HG03354 (cell line): Measurements from ENCODE around the gene ZNF526.

Source experiments
- ATAC-seq: cut with Tn5 transposase; IDR thresholded peaks from one replicate; pipeline ENCODE4 v1.9.1; 2021; ENCODE audit warnings: mild to moderate bottlenecking; ENCODE audit not compliant: unreplicated experiment, poor library complexity, severe bottlenecking

ZNF526 gene

DNA sequence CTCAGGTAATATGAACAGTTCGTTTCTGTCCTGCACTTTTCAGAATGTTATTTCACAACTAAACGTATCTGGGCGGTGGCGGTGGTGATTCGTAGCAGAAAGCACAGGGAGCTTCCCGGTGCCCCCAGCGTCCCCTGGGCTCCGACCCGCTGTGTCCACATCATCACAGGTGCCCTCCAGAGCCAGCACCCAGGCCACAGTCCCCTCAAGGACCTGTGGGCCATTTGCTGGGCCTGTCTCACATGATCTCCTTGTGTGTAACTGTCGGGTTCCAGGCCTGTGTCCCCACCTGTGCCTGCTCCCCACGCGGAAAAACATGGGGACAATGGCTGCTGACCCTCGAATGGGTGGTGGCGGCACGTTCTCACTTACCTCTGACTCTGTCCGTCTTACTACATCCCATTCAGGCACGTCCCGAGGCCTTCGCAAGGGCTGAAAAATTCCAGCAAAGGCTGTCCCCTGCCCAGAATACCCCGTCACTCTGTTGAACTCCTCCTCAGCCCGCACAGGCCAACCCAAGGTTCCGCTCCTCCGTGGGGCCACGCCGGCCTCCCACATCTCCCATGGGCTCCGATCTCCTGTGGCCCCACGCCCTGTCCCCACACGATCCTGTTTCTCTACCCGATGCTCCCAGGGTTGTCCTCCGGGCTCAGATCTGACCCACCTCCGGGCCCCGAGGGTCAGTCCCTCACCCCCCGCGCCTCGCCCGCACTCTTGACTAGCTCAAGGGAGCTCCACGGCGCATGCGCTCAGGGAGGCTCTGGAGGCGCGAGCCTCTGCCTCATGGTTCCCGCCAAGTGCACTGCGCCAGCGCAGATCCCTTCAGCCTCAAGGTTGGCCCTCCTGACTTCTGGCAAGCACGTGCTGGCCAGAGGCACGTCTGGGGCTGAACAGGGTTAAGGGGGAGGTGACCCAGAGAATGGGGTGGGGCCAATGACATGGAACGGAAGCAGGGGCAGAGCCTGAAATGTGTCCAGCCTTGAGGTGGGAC lies 23.8 kb upstream of the ZNF526 start:
- ATAC-seq = no peak

DNA sequence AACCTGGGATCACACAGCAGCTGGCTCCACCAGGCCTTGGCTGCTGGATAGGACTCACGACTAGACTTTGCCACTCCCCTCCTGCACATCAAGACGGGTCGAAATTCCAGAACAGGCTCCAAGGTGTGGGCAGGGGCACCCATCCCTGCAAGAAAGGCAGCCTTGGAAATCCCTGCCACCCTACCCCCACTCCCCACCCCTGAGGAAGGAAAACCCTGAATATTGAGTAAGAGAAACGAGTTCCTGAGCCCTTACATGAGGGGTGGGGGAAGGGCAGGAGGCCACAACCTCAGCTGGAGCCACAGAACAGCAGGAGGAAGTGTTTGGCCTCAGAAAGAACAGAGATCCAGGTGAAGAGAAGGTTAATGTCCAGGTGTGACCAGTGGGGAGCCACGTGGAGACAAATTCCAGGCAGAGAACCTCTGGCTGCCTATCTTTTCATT lies 22.7 kb upstream of the ZNF526 start:
- no peak for ATAC-seq

DNA sequence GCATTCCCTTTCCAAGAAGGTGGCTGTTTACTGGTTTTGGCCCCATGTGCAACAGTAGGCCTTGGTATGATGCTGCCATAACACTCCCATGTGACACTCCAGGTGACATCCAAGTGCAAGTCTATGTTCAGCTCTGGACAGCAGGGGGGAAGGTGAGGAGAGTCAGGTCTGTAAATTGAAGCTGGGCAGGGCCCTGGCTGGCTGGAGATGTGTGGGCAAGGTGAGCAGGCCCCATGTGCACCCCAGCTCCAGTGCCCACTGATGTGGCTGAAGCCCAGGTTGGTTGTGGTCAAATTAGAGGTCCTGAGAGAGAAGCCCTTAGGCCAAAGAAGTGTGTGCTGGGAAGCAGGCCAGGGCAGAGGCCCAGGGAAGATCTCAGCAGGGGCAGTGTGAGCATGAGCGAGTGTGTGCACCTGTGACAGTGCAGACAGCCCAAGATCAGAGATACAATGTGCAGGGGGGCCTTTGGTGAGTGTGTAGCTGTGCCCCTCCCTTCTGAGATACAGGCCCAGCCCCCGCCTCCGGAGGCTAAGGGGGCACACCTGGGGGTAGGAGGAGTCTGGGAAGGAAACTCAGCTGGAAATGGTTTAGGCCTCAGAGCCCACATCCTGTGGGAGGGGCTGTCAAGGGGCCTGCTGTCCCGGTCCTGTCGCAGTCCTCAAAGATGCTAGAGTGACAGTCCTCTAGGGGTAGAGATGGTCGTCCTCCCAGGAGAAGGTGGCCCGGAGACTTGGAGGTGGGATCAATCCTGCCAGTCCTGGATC lies 21.3 kb upstream of the ZNF526 start:
- peak; percentile 51 for ATAC-seq

DNA sequence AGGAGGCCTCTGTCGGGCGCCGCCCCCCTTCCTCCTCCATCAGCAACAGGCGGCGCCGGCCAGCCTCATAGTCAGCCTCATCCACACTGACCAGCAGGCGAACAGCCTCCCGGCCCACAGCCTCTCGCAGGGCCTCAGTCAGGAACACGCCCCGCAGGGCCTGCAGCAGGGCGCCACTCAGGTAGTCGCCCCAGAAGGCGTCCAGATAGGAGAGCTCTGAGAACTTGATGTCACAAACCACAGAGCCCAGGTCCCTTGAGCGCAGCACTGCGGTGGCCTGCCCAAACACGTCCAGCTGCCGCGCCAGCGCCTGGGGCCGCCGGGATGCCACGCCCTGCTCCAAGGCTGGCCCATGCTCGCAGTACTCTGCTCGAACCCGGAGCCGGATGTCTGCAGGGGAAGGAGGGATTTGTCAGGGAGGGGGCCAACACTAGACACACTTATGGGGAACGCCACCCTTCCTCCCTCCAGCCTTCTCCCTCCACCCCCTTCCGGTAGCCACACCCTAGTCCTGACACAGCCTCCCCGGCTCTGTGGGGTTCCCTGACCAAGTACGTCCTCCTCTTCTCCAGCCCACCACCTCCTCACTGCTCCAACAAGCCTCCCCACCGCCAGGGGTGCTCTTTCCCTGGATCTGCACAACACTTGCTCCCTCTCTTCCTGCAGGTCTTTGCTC lies 20.5 kb upstream of the ZNF526 start:
- ATAC-seq = peak; percentile 40

DNA sequence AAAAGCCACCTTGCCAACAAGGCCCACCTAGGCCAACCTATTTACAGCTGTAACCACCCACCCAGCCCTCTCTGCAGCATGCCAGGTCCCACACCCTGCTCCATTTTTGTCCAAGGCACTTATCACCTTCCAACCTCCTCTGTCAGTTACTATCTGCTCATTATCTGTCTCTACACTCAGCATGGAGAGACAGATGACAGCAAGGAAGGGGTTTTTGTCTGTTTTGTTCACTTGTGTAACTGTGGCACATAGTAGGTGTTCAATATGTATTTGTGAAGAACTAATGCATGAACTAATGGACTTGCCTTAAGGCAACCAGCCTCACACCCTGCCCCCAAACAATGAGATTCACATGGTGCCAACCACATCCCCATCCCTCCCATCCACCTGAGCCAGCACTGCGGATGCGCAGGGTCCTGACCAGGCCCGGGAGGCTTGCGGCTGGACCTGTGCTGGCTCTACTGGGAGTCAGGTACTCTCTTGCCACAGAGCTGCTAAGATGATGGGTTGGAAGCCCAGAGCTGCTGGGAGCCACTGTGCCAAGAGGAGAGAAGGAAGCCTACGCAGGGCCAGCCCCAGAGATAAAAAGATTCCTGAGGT lies 19.9 kb upstream of the ZNF526 start:
- ATAC-seq = no peak

DNA sequence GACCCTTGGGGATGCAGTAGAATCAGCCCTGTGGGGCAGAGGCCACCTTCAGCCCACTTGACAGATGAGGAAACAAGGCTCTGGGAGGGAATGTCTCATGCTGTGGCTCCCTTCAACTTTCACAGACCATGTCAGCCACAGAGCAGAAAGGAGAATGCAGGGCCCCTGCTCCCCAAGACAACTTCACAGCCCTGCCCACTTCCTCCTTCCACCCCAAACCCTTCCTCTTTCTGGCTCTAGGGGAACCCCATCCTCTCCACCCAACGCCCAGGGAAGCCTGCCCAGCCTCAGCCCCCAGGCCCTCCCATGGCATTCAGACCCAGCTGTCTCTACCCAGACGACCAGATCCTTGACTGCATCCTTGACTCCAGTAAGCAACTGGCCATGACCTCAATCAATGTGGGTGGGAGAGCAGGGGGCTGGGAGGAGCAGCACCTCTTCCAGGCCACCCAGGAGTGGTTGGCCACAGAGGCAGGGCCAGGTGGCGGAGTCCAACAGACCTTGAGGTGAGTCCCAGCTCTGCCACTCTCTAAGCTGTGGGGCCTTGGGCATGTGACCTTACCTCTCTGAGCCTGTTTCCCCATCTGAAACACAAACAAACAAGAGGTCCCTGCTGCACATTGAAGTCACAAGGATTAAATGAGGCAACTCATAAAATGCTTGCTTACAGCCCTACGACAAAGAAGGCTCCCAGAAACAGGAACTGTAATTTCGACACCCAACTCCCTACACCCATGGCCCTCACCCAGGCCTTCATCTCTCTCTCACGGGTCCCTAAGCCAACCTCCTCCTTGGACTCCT lies 18.4 kb upstream of the ZNF526 start:
- ATAC-seq = no peak

DNA sequence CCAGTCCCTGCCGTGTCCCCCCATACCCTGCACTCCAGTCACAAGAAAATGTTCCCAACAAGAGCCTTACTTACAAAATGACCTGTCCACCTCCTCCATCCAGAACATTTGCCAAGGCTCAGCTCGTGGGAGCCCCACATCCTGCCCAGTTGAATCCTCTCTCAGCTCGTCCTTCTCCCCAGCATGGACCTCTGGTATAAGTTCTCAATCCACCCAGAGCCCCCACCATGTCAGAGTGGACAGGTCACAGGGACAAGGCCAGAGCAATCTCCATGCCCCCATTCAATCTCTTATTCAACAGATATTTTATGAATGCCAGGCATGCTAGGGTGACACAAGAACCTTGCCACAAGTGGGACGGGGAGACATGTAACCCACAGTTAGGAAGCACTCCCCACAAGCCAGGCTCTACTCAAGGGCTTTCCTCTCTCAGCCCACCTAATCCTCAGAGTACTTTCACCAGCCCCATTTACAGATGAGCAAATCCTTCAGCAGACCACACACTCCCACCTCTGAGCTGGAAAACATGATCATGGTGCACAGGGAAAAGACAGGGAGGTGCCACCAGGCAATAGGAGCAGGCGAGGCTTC lies 17.7 kb upstream of the ZNF526 start:
- no peak for ATAC-seq

DNA sequence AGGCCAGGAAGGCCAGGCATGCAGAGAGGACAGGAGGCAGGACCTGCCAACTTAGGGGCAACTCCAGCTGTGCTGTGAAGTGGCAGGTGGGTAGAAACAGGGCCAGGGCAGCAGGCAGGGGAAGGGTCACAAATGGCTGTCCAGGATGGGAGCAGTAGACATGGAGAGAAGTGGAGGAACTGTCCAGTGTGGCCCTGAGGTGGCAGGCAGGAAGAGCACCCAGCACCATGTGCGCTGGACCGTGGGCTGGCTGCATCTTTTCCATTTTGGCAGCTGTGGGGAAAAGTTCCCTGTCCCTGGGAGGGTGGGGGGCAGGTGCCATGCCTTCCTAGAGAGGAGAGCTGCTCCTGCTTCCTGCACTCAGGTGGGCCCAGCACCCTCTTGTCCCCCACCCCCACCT lies 16.4 kb upstream of the ZNF526 start:
- ATAC-seq = no peak

DNA sequence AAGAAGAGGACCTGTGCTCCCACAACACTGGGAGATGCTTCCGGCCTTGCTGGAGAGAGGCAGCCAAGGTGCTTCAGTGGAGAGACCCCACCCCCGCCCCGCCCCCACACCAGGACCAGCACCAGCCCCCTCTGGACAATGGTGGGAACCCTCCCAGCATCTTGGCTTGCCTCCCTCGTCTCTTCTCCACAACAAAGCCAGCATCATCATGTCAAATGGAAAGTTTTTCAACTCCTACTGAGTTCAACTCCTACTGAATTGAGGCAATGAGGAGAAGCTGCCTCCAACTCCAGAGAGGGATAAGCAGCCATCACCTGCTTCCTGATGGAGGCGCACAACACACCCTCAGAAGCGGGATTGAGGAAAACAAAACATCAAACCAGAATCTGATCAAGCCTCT lies 15.4 kb upstream of the ZNF526 start:
- ATAC-seq = no peak

DNA sequence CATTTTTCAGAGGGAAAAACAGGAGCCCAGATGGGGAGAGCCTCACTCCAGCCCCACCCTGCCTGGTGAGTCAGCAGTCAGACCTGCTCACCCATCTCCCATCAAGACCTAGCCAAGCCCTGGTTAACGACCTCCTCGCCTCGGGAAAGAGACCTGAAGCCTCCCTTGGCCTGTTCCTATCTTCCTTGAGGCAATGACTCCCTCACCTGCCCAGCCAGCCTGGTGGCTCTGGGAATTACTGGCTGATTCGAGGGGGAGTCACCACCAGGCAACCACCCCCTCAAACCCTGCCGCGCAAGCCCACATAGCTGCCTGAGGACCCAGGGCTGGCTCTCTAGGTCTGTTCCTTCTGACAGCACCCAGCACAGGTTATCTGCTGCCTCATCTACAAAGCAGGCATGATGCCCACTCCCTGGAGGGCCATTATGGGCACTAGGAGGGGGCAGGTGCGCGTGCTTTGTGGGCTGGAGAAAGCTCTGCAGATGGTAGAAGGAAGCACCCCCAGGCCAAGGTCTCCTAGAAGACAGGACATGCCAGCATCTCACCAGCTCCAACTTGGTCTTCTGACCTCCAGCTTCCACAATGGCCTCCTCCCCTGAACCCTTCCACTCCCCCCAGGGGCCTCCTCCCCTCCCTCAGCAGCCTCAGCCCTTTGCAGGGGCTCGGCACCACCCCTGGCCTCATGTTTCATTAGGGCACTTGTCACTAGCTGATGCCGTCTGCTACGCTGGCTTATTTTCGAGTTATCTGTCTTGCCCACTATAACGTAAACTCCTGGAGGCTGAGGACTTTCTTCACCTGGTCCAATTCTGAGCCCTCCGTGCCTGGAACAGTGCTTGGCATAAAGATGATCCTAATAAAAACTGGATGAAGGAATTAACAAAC lies 13.0 kb upstream of the ZNF526 start:
- ATAC-seq = no peak

DNA sequence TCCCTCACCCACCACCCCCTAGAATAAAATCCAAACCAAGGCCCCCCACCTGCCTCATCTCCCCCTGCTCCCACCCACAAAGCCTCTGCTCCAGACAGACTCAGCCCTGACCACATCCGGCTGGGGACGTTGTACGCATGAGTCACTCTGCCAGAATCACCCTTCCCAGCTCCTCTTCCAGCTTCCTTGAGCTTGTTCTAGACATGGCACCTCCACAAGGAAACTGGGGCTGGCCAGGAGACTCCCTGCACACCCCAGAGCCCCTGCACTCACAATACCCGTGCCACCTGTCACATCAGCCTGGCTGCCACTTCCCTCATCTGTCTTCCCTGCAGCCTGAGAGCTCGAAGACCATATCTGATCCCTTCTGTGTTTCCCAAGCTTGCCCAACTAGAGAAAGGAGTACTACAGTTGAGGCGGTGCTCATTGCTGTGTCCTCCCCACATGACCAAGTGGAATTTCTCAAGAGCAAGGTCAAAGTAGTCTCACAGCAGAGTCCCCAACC lies 12.3 kb upstream of the ZNF526 start:
- ATAC-seq = no peak

DNA sequence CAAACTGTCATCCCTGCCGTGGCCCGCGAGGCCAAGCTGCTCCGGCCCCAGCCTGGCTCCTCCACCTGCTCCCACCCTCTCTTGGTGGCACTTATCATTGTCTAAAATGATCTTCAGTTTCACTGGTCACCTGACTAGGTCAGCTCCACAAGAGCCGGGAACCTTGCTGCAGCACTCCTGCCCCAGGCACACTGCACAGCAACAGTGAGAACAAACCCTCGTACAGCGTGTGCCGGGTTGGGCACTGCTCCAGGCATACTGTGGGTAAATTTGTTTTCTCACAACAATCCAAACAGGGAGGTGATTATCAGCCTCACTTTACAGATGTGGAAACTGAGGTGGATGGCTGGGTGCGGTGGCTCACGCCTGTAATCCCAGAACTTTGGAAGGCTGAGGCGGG lies 11.5 kb upstream of the ZNF526 start:
- no peak for ATAC-seq

DNA sequence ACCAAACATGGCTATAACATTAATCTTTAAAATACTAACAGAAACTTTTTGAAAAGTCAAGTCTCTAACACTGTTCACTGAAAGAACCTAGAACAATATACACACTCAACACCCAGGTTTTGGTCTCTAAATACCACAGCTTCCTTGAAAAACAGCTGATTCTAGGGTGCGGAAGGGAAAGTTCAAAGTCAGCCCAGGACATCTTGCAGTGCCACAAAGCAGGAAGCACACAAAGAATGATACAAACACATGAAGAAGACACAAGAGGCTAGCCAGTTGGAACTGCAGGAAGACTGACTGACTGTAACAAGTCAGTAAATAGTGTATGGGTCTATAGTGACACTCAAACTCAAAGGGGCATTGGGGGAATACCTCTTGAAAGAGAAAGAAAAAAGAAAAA lies 7.2 kb upstream of the ZNF526 start:
- no peak for ATAC-seq

DNA sequence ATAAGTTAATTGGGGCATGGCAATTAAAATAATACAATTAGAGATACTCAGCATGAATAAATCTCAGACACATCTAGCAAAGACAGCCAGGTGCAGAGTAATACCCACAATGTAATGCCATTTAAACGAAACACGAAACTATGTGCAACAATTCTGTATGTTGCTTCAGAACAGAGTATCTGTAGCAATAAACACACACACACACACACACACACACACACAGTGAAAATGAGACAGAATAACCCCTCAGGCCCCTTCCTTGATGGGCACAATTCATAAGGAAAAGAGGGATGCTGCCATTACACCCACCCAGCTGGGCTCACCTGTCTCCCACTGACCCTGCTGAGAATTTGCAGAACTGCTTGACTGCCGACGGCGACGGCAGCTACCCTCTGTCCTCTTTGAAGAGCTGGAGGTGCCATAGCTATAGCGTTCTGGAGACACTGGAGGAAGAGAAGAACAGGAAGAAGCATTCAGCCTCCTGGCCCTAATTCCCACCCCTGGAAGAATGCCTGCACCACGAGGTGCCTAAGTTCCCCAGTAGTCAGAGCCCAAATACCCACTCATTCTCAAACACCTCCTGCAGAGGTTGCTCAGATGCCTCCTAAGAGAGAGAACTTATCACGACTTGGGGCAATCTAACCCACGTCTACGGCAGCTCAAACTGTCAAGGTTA lies 5.2 kb upstream of the ZNF526 start:
- ATAC-seq = no peak

DNA sequence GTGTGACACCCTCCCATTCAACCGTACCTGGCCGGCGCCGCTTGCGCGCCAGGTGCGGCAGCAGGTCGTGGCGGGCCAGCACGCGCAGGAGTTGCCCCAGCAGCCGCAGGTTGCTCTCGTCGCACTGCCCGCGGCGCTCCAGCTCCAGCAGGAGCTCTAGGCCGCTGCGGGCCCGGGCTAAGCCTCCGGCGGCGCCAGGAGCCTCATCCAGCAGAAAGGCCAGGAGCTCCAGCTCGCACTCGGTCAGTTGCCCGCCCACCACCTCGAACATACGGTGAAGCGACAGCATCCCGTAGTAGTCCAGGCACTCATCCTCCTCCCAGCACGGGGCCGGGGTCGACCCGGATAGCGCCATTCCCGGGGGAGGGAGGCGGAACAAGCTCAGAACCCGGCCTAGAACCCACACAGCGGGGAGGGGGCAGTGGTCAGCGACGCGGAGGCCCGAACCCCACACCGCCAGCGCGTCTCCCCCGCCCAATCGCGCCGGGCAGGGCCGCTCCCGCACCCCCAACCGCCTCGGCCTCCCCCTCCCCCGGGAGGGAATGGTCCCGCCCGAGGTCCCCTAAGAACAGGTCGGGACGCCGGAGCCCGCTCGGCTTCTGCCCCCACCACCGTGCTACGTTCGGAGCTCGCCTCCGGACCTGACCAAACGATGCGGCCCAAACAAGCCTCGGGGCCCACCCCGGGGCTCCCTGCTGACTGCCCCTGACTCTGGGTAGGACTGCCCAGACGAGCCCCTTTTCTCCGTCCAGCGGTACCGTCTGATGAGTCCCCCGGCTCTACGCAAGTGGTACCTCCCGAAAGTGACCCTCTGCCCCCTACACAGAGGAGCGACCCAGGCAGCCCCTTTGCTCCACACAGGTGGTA lies 3.2 kb upstream of the ZNF526 start:
- peak; percentile 4 for ATAC-seq
